GM12878 (cell line): ENCODE data around the gene WDR89. TPM values are rescaled to one million over a fixed set of nuclear protein-coding genes. Genes with fewer than 3 reads are reported as not detected.

Source experiments
- ATAC-seq: fragments of 200-7000 bp; cut with Tn5 transposase; 3 replicates; pipeline ENCODE4 v1.9.1; 2020; ENCODE audit warnings: mild to moderate bottlenecking, moderate library complexity
- BruUV-seq: library from RNA; stranded (reverse); fragments of 400-500 nt; replicated peaks from 2 replicates; lab custom pipeline; 2021; lab: Mats Ljungman, UMichigan
- CTCF ChIA-PET: fragments of 300-600 bp; sonication (Branson Sonifier 250); formaldehyde crosslinking; extraction: SDS; loops from one replicate; lab custom pipeline; 2021; ENCODE audit warnings: inconsistent platforms; lab: Yijun Ruan, JAX
- POLR2A ChIA-PET: fragments of 350-600 bp; formaldehyde crosslinking; extraction: SDS; loops from one replicate; lab custom pipeline; 2021; ENCODE audit warnings: inconsistent platforms; lab: Charles Lee
- RAD21 ChIA-PET: fragments of 300-600 bp; sonication (Branson Sonifier 250); formaldehyde crosslinking; loops from one replicate; lab custom pipeline; 2023; ENCODE audit warnings: antibody characterized with exemption; ENCODE audit not compliant: unreplicated experiment; lab: Charles Lee
- SMC1A ChIA-PET: fragments of 300-600 bp; sonication (Branson Sonifier 250); formaldehyde crosslinking; loops from one replicate; lab custom pipeline; 2023; ENCODE audit not compliant: unreplicated experiment, uncharacterized antibody; lab: Charles Lee
- DNase-seq: peaks from one replicate; pipeline ENCODE4 v3.0.0-alpha.2; 2011; ENCODE audit warnings: low read depth, low spot score
- FAIRE-seq: peaks from 3 replicates; lab custom pipeline; 2011; peaks lifted over from hg19 to GRCh38; lab: Jason Lieb, UNC
- H2AFZ ChIP-seq: 2 replicates; pipeline ENCODE4 v1.6.0; 2011; ENCODE audit warnings: low read depth, low read length, control low read depth; ENCODE audit not compliant: control insufficient read depth
- H3K27ac ChIP-seq: 2 replicates; pipeline ENCODE4 v1.5.1; 2011; ENCODE audit warnings: control low read depth; ENCODE audit not compliant: control insufficient read depth, insufficient read depth
- H3K27me3 ChIP-seq, 2 experiments: replicated peaks in 1 of 2; 2 replicates each; pipeline versions ENCODE4 v1.6.0 to v1.6.1; 2011; ENCODE audit warnings: low read length in 1 of 2; ENCODE audit not compliant: control insufficient read depth in 2 of 2, insufficient read depth in 2 of 2
- H3K36me3 ChIP-seq, 2 experiments: 2 replicates each; pipeline ENCODE4 v1.5.1; 2011; ENCODE audit warnings: low read length in 1 of 2; ENCODE audit not compliant: control insufficient read depth in 2 of 2, insufficient read depth in 2 of 2
- H3K4me1 ChIP-seq: 2 replicates; pipeline ENCODE4 v1.6.1; 2011; ENCODE audit warnings: mild to moderate bottlenecking, low read length, moderate library complexity, mixed read lengths; ENCODE audit not compliant: control insufficient read depth, insufficient read depth
- H3K4me2 ChIP-seq: 2 replicates; pipeline ENCODE4 v1.6.0; 2011; ENCODE audit warnings: control low read depth; ENCODE audit not compliant: control insufficient read depth, insufficient read depth
- H3K4me3 ChIP-seq: fragments of 200-600 bp; sonication (generic); 2 replicates; pipeline ENCODE4 v1.5.1; 2016
- H3K79me2 ChIP-seq: 2 replicates; pipeline ENCODE4 v1.6.0; 2011; ENCODE audit warnings: low read length; ENCODE audit not compliant: control insufficient read depth, insufficient read depth
- H3K9ac ChIP-seq: 2 replicates; pipeline ENCODE4 v1.8.0; 2011; ENCODE audit warnings: low read length, control low read depth, mixed read lengths; ENCODE audit not compliant: control insufficient read depth, insufficient read depth
- H3K9me3 ChIP-seq: replicated peaks from 3 replicates; pipeline ENCODE4 v1.5.1; 2011; ENCODE audit warnings: mild to moderate bottlenecking, low read length; ENCODE audit not compliant: control insufficient read depth, insufficient read depth
- H4K20me1 ChIP-seq: 2 replicates; pipeline ENCODE4 v1.6.0; 2011; ENCODE audit not compliant: control insufficient read depth, insufficient read depth
- ATF7 ChIP-seq: fragments of 450-650 bp; IDR thresholded peaks from 2 replicates; pipeline ENCODE4 v1.6.1; 2016; ENCODE audit warnings: low read depth, mild to moderate bottlenecking
- BRCA1 ChIP-seq: IDR thresholded peaks from 2 replicates; pipeline ENCODE4 v1.6.1; 2011; ENCODE audit warnings: low read depth, low read length, improper control_type of control experiment
- ELK1 ChIP-seq: IDR thresholded peaks from 2 replicates; pipeline ENCODE4 v1.6.1; 2012; ENCODE audit warnings: low read depth, low read length, improper control_type of control experiment
- ESRRA ChIP-seq: IDR thresholded peaks from 2 replicates; pipeline ENCODE4 v1.6.1; 2012; ENCODE audit warnings: mild to moderate bottlenecking, low read length, improper control_type of control experiment
- PKNOX1 ChIP-seq: fragments of 450-650 bp; IDR thresholded peaks from 2 replicates; pipeline ENCODE4 v1.6.1; 2016; ENCODE audit warnings: mild to moderate bottlenecking
- SIN3A ChIP-seq: IDR thresholded peaks from 2 replicates; pipeline ENCODE4 v1.6.1; 2012; ENCODE audit warnings: low read depth, low read length, improper control_type of control experiment
- SMC3 ChIP-seq: IDR thresholded peaks from 2 replicates; pipeline ENCODE4 v1.6.1; 2011; ENCODE audit warnings: low read length, improper control_type of control experiment, borderline replicate concordance
- ZNF217 ChIP-seq: fragments of 450-650 bp; IDR thresholded peaks from 2 replicates; pipeline ENCODE4 v1.6.1; 2017; ENCODE audit warnings: antibody characterized with exemption, mild to moderate bottlenecking
- ZNF622 ChIP-seq: fragments of 450-650 bp; IDR thresholded peaks from 2 replicates; pipeline ENCODE4 v1.6.1; 2017; ENCODE audit warnings: mild to moderate bottlenecking, inconsistent platforms
- ZNF687 ChIP-seq: fragments of 450-650 bp; IDR thresholded peaks from 2 replicates; pipeline ENCODE4 v1.6.1; 2017; ENCODE audit warnings: mild to moderate bottlenecking, moderate library complexity
- ZSCAN29 ChIP-seq: fragments of 450-650 bp; IDR thresholded peaks from 2 replicates; pipeline ENCODE4 v1.6.1; 2017; ENCODE audit warnings: mild to moderate bottlenecking, moderate library complexity
- whole genome bisulfite sequencing: methylation state at CpG from one replicate; pipeline ENCODE4 v1.1.6; 2016; ENCODE audit warnings: low lambda C conversion rate; ENCODE audit not compliant: insufficient replicate concordance, insufficient coverage; ENCODE audit errors: missing lambda C conversion rate; 5-methylcytosine and 5-hydroxymethylcytosine counted together
- in situ Hi-C: fragments of 300-500 bp; cut with MboI; formaldehyde crosslinking; loops from 9 replicates; pipeline ENCODE4 v1.14.3; 2018; ENCODE audit warnings: mixed read lengths
- intact Hi-C: fragments of 100-400 bp; cut with micrococcal nuclease; formaldehyde crosslinking; loops from one replicate; pipeline ENCODE4 v1.14.2; 2022; ENCODE audit not compliant: unreplicated experiment
- polyA plus RNA-seq, 11 experiments: library from polyadenylated mRNA; depleted of rRNA in 4 of 11; unstranded in 6 of 11; stranded (reverse) in 5 of 11; fragments of >200 nt; fragmentation: Nextera tagmentation in 4 of 11; fragmentation: Illumina TruSeq in 1 of 11; extraction: Ambion mirVana in 4 of 11; extraction: Trizol in 1 of 11; gene quantifications; 1 replicate in 1 of 11; 2 replicates in 10 of 11; pipeline versions ENCODE4 v1.2.1 to v1.2.3, GENCODE V29; 2011 to 2016; ENCODE audit warnings: inconsistent platforms in 2 of 11, missing spikeins in 2 of 11, low read depth in 1 of 11
- total RNA-seq, 4 experiments: library from RNA; depleted of rRNA in 3 of 4; stranded (reverse); fragments of >200 nt in 3 of 4; fragmentation: Illumina TruSeq in 1 of 4; extraction: Trizol in 1 of 4; gene quantifications; 2 replicates each; pipeline versions ENCODE4 v1.2.1 to v1.2.3, GENCODE V29; 2013 to 2021
- TF ChIP-seq, protein P1 (sequence below): fragments of 450-650 bp; IDR thresholded peaks from 2 replicates; pipeline ENCODE4 v1.6.1; 2017; ENCODE audit warnings: mild to moderate bottlenecking

The WDR89 gene
- total and polyA plus RNA-seq, 10 of the 15 experiments (the other 5 are each of a cell fraction or from before 2014, with no cell fraction given), result 11.8 to 25.7 (median 17.5) TPM

DNA sequence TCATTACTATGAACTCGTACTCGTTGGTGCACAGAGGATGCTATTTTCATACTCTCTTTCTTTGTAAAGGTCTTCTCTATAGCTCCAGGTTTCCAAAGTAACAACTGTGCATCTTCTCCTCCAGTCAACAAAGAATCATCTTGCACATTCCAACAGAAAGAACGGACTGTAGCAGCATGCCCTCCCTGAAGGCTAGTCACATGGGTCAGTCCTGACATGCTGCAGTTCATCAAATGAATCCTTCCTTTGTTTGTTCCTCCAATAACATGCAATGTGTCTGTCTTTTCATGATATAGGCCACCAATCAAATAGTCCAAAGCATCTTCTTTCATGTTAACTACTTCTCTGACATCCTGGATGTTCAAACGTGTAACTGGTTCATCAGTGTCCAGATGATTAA lies 42.9 kb downstream of the WDR89 start:
- intact Hi-C loops, result no loop called here
- no peaks in the 10 kb centered on the region for H3K27me3 ChIP-seq
- H3K9me3 ChIP-seq, result peaks cover 14% of the 10 kb centered on the region
- DNase-seq (no peak), ATAC-seq (no peak)
- WGBS, result 94% methylated on average over 4 of the region's 4 CpGs
- ChIA-PET RAD21 (no interaction called here), SMC1A (interaction anchor here (1.0 to 1.1 kb wide), 2 partner anchors 55 to 210 kb away, joined by 3 to 4 read pairs; partner anchors contain the start of gene PPP2R5E), POLR2A (no interaction called here)
- no peak overlapping the region for H2AFZ ChIP-seq
- H3K79me2 ChIP-seq, result no peaks in the 10 kb centered on the region
- no peak overlapping the region for H3K27ac ChIP-seq
- H3K9ac ChIP-seq, result no peak overlapping the region
- TF ChIP-seq ZNF217 (no peak), ELK1 (no peak), ESRRA (no peak), BRCA1 (no peak), ZSCAN29 (no peak), PKNOX1 (no peak), ZNF622 (no peak), ATF7 (no peak), ZNF687 (no peak), SIN3A (no peak), SMC3 (no peak)
- TF ChIP-seq, protein P1, sequence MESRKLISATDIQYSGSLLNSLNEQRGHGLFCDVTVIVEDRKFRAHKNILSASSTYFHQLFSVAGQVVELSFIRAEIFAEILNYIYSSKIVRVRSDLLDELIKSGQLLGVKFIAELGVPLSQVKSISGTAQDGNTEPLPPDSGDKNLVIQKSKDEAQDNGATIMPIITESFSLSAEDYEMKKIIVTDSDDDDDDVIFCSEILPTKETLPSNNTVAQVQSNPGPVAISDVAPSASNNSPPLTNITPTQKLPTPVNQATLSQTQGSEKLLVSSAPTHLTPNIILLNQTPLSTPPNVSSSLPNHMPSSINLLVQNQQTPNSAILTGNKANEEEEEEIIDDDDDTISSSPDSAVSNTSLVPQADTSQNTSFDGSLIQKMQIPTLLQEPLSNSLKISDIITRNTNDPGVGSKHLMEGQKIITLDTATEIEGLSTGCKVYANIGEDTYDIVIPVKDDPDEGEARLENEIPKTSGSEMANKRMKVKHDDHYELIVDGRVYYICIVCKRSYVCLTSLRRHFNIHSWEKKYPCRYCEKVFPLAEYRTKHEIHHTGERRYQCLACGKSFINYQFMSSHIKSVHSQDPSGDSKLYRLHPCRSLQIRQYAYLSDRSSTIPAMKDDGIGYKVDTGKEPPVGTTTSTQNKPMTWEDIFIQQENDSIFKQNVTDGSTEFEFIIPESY, result no peak
- TF ChIP-seq, all 136 proteins: peak for 0
- in situ Hi-C loops, result no loop called here
- H3K4me1 ChIP-seq, result peaks cover 15% of the 10 kb centered on the region
- no peak overlapping the region for H3K4me3 ChIP-seq
- H3K4me2 ChIP-seq, result no peak overlapping the region
- FAIRE-seq, result peak; percentile 66
- peaks cover 8 to 12% of the 10 kb centered on the region in 2 experiments for H3K36me3 ChIP-seq
- no peaks in the 10 kb centered on the region for H4K20me1 ChIP-seq
- CTCF ChIA-PET, result interaction anchor here (0.9 to 1.1 kb wide), 2 partner anchors 18 to 161 kb away, joined by 3 read pairs; no protein-coding TSS in a partner anchor
- BruUV-seq, result no TSS peak
